ENCODE results near the gene SUFU. TPM values are rescaled to one million over a fixed set of nuclear protein-coding genes. Genes with fewer than 3 reads are reported as not detected.

Gene SUFU
- total and polyA plus RNA-seq, 2 of the 8 experiments (the other 6 are each of a cell fraction or from before 2014, with no cell fraction given) = 7.0 to 10.8 TPM

DNA sequence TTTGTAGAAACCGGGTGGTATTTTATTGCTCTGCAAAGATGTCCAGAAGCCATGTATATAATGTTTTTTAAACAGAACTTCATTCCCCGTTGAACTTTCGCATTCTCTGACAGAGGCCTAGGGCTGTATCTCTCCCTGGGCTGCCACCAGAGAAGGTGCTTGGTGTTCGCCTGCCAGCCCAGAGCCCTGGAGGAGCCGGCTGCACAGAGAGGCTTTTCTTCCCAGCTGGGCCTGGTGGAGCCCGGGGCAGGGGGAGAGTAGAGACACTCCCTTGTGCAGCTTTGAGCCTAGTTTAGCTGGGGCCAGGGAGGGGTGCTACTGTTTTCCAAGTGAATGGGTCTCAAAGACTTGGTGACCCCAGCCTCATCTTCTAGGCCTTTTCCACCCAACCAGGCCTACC lies 126.9 kb downstream of the SUFU start:
- Histone ChIP-seq H3K4ac (replicated peaks; ENCODE audit: insufficient read length, low read depth, low read length) (no peak overlapping the region), H2BK5ac (ENCODE audit: low read depth, low read length) (peak overlapping the region; percentile 90), H3K4me2 (ENCODE audit: insufficient read depth in 1 of 2, low read depth in 2 of 2, low read length in 2 of 2) (no peak overlapping the region), H3K79me1 (ENCODE audit: low read depth, low read length) (no peaks in the 10 kb centered on the region), H2BK12ac (ENCODE audit: low read depth, low read length) (peak overlapping the region; percentile 97; the same call in 1 of the 2 replicates), H3K4me1 (replicated peaks in 1 of 4; ENCODE audit: control insufficient read depth in 3 of 4, insufficient read depth in 4 of 4, low read length in 3 of 4) (peaks cover 26 to 65% (median 51%) of the 10 kb centered on the region in 4 experiments), H3K23me2 (ENCODE audit: low read depth, low read length) (no peaks in the 10 kb centered on the region; the same call in none of the 2 replicates), H3K4me3 (ENCODE audit: extremely low read depth in 1 of 4, insufficient read depth in 2 of 4, low read depth in 3 of 4, low read length in 4 of 4) (no peak overlapping the region), H4K91ac (replicated peaks; ENCODE audit: insufficient read length, low read length) (no peak overlapping the region), H3K14ac (ENCODE audit: insufficient read length) (no peak overlapping the region), H2AFZ (ENCODE audit: low read length) (no peak overlapping the region), H4K20me1 (replicated peaks in 1 of 2; ENCODE audit: control insufficient read depth in 1 of 2, insufficient read depth in 2 of 2, low read length in 2 of 2) (no peaks in the 10 kb centered on the region), H3K56ac (replicated peaks; ENCODE audit: insufficient read length, low read depth, low read length) (no peak overlapping the region), H3K27me3 (replicated peaks in 1 of 4; ENCODE audit: control insufficient read depth in 3 of 4, extremely low read depth in 1 of 4, insufficient read depth in 3 of 4, low read length in 3 of 4) (no peaks in the 10 kb centered on the region), H3K27ac (ENCODE audit: low read depth, low read length) (no peak overlapping the region; the same call in 1 of the 2 replicates), H3K18ac (ENCODE audit: extremely low read depth, low read length) (peak overlapping the region; percentile 48; the same call in 1 of the 2 replicates), H3K36me3 (ENCODE audit: control insufficient read depth in 2 of 4, insufficient read depth in 4 of 4, low read length in 3 of 4) (no peaks in the 10 kb centered on the region; a peak in 1 of 8 replicates), H2BK20ac (ENCODE audit: low read length) (peak overlapping the region; percentile 55; the same call in 1 of the 2 replicates), H3K9me3 (ENCODE audit: insufficient read depth in 2 of 2, low read depth in 1 of 2, low read length in 1 of 2) (no peaks in the 10 kb centered on the region), H2BK120ac (replicated peaks; ENCODE audit: low read depth, low read length) (no peak overlapping the region), H2BK15ac (ENCODE audit: low read length) (no peak overlapping the region; the same call in 1 of the 2 replicates), H3K79me2 (ENCODE audit: control insufficient read depth in 1 of 2, insufficient read depth in 2 of 2, low read length in 2 of 2) (no peaks in the 10 kb centered on the region), H4K5ac (ENCODE audit: insufficient read length, low read depth, low read length) (no peak overlapping the region), H4K8ac (ENCODE audit: extremely low read depth, insufficient read depth, low read length) (no peak overlapping the region), H3K23ac (ENCODE audit: insufficient read length) (no peak overlapping the region), H2AK5ac (ENCODE audit: low read depth, low read length) (peak overlapping the region; percentile 82; the same call in 1 of the 2 replicates), H3K9ac (replicated peaks in 1 of 4; ENCODE audit: extremely low read depth in 1 of 4, low read depth in 3 of 4, low read length in 3 of 4) (no peak overlapping the region)
- no peak for DNase-seq (ENCODE audit: low read depth in 1 of 2, low spot score in 2 of 2)
- ChIA-PET CTCF (ENCODE audit: partially characterized antibody) (interaction anchor here (0.8 to 14.3 kb wide), 8 partner anchors 9 to 43 kb away, joined by 3 to 160 read pairs (median 6); partner anchors contain the start of gene TRIM8), POLR2A (ENCODE audit: partially characterized antibody) (interaction anchor here (0.8 to 5.6 kb wide), 7 partner anchors 10 to 128 kb away, joined by 3 to 51 read pairs (median 21); partner anchors contain the start of genes ACTR1A and TRIM8)
- FAIRE-seq = no peak
- 96% methylated on average over 6 of the region's 6 CpGs; no CpG with 5 or more reads in 1 of the 2 experiments for WGBS, 2 experiments (ENCODE audit: extremely low coverage in 1 of 2, insufficient coverage in 1 of 2, insufficient read length in 1 of 2, insufficient replicate concordance in 2 of 2, low coverage in 1 of 2, low lambda C conversion rate in 2 of 2, missing lambda C conversion rate in 1 of 2)
- no peak for TF ChIP-seq CHD2 (IDR thresholded peaks at IDR 0.05; ENCODE audit: low read length)
- TF ChIP-seq EZH2 (IDR thresholded peaks at IDR 0.05; ENCODE audit: low read depth, low read length, severe bottlenecking) = no peak
- TF ChIP-seq JUN (IDR thresholded peaks at IDR 0.05; ENCODE audit: low read depth, low read length) = no peak
- no peak for TF ChIP-seq NRF1 (IDR thresholded peaks at IDR 0.05; ENCODE audit: low read depth, low read length)
- TF ChIP-seq TBP (IDR thresholded peaks at IDR 0.05; ENCODE audit: low read depth, low read length) = no peak
- TF ChIP-seq CEBPB (IDR thresholded peaks at IDR 0.05; ENCODE audit: low read depth, low read length) = no peak
- no peak for TF ChIP-seq ATF3 (IDR thresholded peaks at IDR 0.05; ENCODE audit: insufficient read depth, low read depth, low read length)
- no peak for TF ChIP-seq CBX8 (IDR thresholded peaks at IDR 0.05; ENCODE audit: borderline replicate concordance, low read depth, low read length)
- no peak for TF ChIP-seq EP300 (IDR thresholded peaks at IDR 0.05; ENCODE audit: borderline replicate concordance in 1 of 2, low read depth in 2 of 2, low read length in 2 of 2)
- TF ChIP-seq CBX5 (IDR thresholded peaks at IDR 0.05; ENCODE audit: low read depth, low read length) = no peak
- no peak for TF ChIP-seq RFX5 (IDR thresholded peaks at IDR 0.05; ENCODE audit: borderline replicate concordance, low read depth, low read length)
- TF ChIP-seq SP2 (IDR thresholded peaks at IDR 0.05; ENCODE audit: low read length) = no peak
- no peak for TF ChIP-seq NANOG (IDR thresholded peaks at IDR 0.05; ENCODE audit: insufficient read depth, low read depth, low read length, poor library complexity, severe bottlenecking)

Data from H1 (cell line).